SIG-M5 (cell line): ENCODE results near the gene CADPS.

ENCODE experiments used
- DNase-seq: peaks from one replicate; lab custom pipeline; 2025; lab: John Stamatoyannopoulos, UW

The CADPS gene

DNA sequence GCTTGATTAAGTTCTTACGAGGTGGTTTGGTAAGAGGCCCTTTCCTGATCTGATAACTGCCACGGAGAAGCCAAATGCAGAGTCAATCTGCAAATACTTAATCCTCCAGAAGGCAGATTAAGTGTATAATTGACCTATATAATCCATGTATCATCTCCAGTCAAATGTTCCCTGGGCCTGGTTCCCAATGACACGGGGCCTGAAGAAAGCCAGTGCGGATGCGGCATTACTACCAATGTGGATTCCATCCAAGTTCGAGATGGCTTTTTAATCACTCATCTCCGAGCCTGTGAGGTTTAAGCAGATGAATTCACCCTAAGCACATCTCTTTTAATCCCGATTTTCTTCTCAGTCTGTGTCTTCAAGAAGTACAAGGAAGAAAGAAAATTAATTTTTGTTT, 441.8 kb downstream of the CADPS start:
- DNase-seq = no peak

DNA sequence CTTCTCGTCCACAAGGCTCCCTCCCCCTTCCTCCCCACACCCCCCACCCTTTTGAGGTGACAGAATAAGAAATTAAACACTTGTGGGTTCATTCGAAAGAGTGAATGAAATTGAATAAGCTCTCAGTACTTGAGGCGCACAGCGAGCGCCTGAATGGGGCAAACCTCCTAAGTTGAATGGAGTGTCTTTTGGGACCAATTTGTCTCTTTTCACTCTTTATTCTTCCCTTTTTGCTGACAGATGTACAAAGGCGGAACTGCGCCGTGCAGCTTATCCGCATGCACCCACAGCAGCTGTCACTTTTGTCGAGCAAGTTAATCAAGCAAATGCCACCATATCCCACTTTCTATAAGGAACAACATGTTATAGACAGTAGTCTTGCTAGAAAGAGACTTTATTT, 454.0 kb downstream of the CADPS start:
- DNase-seq = no peak

DNA sequence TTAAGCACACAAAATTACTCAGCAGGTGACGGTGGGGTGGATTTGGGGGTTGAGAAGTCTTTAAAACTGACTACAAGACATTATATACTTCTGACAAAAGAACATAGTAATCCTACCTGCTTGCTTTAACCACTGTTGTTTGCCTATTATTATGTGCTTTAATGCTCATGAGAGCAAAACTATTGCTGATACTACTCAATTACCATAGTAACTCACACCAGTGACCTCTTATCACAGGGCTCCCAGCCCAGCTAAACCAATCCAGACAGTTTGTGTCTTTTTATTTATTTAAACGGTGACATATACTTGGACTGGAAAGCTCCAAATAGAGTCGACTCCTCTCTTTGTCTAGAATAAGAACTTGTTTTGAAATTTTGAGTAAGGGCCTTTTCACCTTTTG, 459.1 kb downstream of the CADPS start:
- no peak for DNase-seq

DNA sequence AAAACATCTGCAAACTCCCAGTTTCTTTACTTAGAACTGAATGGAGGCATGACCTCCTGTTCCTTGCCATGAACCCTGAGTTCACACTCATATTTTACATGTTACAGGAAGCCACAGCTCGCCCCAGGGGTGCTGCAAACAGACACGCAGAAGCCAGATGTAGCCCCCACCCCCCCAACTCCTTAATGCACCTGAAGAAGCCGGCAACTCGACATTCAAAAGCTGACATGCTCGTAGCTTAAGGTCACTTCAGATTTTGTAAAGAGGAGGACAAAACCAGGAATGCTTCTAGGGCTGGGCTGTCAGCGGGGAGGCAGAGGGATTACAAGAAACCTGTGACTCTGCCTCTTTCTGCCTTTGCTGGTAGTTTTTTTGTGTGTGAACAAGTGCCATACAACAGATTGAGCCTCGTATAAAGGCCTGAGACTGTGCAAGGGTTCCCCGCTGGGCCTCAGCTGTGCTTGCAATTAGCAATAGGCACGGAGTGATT, 459.9 kb downstream of the CADPS start:
- DNase-seq = no peak

DNA sequence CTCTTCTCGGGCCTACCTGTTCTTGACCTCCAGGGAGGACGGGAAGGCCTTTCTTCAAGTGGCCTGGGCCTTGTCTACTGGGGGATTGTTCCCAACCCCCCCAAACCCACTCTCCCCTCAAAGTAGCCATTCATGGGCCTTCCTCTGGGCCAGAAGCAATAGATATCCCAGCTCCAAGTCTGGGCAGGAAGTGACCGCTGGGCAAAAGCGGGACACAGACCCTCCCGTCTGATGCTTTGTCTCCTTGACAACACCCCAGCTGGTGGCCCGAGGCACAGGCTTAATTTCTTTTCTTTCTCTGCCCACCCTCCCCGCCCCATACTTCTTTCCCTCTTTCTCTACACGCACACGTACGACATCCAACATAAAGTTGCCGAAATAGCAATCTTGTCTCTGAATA, 460.4 kb downstream of the CADPS start:
- no peak for DNase-seq

DNA sequence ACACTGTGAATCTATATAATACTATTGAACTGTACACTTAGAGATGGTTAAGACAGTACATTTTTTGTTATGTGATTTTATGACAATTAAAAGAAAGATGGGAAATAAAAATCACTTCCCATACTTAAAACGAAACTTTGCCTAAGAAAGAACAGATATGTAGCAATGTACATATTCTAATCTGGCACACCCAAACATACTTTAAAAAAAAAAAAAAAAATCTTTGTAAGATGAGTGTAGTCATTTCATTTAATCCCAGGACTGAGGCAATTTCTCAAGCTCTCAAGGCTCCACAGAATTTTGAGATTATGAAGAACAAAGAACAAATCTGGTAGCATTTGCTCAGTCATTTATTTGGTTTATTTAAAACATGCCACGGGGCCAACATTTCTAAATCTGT, 461.5 kb downstream of the CADPS start:
- DNase-seq = no peak

DNA sequence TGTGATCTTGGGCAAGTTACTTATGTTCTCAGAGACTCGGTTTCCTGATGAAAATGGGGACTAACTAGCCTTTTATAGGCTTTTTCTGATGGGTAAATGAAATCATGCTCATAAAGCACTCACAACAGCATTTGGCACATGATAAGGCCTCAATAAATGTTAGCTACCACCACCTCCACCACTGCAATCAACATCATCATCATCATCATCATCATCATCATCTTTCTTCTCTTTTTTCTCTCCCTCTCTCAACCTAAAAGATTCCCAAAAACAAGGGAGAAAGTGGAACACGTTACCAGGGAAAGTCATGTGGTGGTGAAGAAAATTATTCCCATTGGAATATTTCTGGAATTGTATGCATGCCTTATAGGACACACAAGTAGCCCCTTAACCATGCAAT, 468.3 kb downstream of the CADPS start:
- DNase-seq = no peak

DNA sequence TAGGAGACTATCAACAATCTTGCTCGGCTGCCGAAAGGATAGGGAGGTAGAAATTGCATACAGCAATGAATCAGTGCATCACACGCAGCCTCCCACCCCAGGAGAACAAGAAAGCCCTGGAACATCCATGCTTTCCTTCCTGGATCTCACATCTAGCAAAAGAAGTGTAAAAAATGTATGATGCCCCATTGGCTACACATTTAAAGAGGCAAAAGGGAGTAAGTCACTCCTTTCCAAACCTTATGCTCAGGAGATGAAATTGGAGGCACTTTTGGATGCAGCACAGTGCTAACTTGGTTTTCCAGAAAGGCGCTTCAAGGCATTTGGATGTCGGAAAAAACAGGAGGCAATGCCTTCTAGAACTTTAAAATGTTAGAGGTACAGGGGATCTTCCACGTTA, 469.6 kb downstream of the CADPS start:
- no peak for DNase-seq

DNA sequence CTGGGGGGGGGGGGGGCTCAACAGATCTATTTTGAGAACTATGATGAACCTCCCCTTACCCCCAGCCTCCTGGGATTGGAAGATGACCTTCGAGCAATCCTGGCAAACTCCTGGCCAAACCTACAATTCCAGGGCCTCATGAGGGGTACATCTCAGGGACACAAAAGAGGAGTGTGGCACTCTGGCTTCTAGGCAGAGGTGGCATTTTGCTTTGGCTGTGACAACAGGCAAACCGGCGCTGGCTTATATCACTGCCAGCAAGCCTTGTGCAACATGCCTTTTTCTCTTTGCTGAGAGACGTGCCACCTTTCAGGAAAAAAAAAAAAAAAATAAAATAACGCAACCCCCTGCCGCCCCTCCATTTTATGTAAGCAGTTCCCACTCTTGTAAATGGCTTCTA, 470.1 kb downstream of the CADPS start:
- no peak for DNase-seq

DNA sequence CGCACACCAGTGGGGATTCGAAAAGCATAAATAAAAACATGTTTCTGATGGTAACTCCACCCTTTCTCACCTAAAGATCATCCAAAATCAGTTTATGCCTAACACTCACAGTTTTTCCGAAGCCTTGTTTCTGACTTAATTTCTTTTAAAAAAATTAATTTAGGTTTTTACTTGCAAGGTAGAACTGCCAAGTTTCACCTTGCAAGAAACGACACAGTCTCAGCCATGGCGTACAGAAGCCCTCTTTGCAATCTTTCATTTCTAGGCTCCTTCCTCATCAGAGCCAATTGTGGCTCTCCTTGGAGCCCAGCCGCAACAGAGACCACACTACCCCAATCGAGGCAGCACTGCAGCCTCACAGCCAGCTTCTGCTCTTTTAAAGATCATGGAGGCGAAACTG, 470.9 kb downstream of the CADPS start:
- no peak for DNase-seq

DNA sequence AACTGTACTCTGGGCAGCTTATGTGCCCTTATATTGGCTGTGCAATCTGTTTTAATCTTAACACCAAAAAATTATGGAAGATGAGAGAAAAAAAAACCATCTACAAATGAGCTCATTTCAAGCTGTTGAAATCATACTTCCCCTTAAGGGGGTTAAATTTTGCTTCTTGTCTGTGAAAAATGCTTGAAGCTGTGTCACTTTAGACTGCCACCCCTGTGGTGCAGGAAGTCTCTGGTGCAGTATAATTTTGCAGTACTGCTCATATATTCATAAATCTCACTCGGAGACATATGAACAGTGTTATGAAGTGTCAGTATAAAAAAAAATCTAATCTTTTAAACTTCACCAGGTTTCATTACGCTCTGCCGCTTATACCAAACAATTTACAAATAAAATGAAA, 471.5 kb downstream of the CADPS start:
- DNase-seq = no peak

DNA sequence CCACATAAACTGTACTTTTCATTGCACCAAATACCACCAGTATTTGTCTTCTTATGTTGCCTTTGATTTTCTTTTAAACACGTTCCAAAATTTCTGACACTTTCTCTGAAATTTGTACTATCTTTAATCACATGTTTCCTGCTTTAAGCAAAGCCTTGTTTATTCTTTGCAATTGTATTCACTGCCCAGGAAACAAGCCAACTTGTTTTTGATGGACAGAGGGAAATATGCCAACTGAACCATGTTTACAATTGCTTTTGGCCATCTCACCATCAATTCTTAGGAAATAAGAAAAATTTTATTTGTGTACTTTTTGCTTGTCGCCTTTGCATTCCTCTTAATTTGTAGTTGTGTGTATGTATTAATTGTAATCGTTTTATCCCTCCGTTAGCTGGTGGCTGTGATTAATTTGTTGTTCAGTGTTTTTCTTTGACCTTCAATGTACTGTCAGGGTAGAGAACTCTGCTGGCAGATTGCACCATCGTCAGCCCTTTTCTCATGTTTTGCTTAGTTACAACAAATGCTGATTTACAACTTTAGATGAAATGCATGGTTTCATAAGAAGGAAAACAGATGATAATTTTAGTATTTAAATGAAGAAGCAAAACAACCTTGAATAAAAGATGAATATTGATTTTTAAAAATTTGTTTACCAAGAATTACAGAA, 482.5 kb downstream of the CADPS start:
- DNase-seq = no peak

DNA sequence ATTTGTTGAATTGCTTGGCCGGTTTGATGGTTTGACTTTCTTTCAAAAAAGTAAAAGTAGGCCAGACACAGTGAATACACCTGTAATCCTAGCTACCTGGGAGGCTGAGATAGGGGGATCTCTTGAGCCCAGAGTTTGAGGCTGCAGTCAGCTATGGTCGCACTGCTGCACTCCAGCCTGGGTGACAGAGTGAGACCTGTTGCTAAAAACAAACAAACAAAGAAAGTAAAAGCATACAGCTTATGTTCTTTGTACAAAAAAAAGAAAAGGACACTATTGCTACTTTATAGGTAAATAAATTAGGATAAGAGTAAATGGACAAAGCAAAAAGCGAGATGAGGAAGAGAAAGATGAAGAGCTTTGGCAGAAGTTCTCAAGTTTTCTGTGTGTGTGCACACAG, 488.0 kb downstream of the CADPS start:
- DNase-seq = no peak

DNA sequence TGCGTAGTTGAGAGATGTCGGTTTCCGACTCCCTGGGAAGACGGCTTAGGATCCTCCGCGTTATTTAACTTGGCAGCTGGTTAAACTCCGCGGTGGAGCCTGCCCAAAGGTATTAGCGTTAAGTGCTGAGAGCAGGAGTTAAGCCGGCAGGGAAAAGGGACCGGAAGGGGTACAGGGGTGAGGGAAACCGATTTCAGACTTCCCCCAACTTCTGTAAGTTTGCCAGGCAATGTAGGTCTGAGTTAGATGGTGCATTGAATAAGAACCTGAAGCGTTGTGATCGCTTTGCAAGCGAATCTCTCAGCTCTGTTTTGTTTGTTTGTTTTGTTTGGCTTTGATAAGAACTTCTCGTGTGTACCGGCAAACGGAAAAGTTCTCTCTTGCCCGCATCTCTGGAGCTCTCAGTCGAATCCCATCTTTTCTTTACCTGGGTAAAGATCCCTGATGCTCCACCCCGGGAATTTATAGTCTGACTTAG, 495.9 kb downstream of the CADPS start:
- no peak for DNase-seq

DNA sequence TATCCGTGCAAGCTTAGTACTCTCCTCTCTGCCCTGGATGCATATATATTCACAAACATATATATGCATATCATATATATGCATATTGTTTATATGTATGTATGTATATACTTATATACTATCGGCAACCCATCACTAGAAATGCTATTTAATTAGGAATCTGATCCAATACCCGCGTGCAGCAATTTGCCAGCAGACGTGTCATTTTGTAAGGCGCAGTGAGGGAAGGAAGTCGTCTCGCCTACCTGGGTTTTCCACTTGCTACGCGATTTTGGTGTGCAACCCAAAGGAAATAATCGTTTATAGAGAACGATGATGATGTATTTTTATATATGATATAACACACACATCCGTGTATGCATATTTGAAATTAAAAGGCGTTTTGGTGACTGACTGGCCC, 496.3 kb downstream of the CADPS start:
- DNase-seq = no peak

DNA sequence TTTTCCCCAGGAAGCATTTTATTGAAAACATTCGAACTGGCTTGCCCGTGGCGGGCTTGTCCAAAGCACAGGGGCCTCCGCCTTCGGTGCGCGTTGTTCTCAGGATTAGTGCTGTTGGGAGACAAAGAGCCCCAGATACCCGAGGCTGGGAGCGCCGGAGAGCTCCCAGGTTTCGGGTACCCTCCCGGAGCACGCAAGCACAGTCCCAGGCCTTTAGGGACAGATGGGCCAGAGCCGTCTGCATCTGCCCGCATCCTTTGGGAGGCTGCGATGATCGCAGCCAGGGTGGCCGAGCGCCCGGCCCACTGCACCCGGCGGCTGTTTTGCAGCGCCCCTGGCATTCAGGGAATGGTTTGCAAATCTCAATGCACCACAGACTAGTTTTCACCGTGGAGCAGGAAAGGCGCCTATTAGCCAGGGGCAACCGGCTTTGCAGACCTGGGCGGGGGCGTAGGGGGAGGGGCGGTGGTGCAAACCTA, 496.9 kb downstream of the CADPS start:
- no peak for DNase-seq

DNA sequence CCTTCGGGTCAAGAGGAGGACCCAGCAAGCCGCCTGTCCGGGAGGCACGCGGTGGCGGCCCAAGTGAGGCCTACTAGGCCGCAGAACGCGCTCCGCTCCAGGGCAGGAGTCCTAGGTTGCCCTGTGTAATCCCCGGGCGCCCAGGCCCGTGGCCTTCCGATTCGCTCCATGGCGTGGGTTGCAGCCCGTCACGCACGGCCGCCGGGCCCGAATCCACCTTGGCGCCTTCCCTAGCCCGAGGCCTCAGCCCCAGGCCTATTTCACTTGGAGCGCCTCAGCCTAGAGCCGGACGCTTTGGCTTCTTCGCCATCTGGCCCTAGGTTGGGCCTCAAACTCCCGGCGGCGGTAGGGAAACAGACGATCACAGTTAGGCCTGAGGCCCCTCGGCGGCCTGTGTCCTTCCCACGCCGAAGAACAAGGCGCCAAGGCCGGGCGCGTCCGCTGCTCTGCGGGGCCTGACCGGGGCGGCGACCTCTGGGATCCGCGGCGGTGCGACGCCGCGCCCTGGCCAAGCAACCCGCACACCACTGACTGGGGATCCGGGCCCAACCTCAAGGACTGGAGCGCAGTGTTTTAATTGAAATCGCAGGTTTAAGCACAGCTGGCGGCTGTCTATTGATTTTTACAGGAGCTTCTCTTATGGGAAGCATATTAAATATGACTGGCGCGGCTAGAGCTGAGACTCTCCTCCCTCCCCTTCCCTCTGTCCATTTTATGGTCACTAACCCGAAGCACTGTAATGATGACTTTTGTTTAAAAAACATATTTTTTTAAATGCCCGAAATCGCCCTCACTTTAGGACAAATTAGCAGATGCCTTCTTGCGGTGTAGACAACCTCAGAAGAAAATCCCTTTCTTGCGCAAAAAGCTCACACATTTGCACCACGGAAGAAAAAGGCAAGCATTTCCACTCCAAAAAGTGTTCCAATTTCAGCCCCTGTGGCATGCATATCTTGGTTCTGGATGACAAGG, 498.0 kb downstream of the CADPS start:
- no peak for DNase-seq

DNA sequence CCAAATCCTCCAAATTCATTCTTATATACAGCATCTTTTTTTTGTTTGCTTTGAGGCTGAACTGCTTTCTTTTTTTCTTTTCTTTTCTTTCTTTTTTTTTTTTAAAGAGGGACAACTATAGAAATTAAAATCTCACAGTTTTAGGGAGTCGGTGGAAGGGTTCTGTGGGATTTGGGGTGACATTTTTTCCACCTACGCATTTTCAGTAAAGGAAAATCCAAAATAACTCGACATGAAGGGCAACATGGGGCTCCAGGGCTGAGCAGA, 498.8 kb downstream of the CADPS start:
- DNase-seq = no peak

DNA sequence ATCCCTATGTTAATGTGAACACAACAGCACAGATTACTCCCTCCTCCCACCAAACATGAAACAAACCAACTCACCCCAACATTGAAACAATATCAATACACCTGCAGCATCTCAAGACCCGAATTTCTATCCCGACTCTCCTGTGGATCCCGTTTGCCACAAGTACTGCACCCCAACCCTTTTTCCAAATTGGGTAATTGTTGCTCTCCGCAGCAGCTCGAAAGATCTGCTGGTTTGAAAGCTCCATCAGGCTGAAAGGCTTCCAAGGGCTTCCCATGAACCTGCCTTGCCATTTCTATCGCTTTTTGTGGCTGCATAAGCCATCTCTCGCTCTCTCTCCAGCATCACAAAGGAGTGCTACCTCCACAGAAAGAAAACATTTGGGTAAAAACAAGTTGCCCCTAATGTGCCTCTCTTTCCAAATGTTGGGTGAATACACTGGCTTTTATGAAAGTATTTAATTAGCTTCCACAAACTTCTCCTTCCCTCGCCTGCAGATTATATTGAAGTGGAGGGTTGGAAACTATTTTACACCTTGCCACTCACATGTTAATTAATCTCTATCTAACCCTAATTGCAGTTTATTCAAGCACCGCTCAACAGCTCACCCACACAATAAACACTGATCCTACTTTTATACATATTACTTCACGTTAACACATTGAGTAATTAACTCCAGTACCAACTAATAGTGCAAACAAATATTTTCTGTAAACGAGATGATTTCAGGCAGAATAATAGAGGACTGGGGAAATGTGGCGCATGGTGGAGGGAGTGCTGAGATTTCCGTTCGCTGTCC, 499.4 kb downstream of the CADPS start:
- DNase-seq = no peak

DNA sequence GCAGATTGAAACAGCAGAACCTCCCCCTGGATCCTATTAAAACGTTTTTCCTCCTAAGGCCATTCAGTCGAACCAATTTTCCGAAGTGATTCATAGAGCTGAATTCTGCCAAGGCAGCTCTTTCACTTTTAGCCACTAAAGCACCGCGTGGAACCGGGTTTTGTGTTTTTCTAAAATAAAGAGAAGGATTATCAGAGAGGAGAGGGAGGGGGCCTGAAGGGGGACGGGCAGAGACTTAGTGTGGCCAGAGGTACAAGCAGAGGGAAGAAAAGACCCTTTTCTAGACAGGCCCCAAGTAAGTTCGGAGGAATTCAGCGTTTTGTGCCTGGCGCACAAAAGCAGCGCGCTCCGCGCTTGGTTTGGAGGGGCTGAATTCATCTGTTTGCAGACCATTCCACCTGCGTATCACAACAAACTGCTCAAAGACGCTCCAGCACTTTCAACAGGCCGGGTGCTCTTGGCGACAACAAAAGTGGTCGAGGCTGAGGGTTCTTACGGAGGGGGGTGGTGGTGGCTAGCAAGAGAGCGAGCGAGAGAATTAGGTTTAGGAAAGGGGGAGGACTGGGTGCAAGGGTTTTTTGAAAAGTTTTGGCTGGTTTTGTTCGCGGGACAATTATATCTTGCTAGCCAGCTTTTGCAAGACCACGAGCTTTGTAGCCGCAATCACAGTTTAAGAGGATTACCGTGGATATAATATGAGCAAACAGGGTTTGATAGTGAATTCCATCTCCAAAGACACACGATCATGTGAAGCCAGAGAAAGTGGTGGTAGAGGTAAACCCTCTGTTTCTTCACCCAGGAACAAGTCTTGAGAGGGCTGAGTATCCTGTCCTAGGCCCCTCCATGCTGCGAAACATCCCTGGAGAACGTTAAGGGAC, 500.6 kb downstream of the CADPS start:
- DNase-seq = no peak

DNA sequence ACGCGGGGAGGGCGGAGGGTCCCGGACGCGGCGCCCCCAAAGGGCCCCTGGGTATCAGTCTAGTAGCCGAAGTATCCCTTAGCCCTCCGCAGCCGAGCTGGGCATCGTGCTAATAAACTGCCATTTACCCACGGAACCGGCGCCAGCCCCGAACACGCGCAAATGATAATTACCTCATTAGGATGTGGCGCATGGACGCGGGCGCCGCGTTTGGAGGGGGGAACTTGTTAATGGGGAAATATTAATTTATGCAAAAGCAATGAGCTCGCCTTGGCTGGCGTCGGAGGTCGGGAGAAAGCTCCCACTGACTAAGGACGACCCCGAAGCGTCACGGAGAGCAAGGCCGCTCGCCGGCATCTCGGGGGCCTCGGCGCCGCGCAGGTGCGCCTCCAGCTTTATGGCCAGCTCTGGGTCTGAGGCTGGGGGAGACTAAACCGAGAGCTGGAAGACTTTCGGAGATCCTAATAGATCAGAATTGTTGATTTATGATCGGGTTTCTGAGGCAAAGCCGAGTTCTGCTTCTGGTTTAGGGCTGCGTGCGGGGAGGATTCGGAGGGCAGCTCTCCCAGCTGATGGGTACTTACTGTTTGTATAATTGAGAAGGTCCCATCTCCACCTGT, 501.4 kb downstream of the CADPS start:
- DNase-seq = no peak
